Ramos (cell line): Measurements from ENCODE around the gene PLEKHG2.

Experiments
- in situ Hi-C: fragments of 300-500 bp; cut with MboI; formaldehyde crosslinking; loops from one replicate; pipeline ENCODE4 v1.14.3; 2022; ENCODE audit warnings: low sequenced_read_pairs; ENCODE audit not compliant: unreplicated experiment

Gene PLEKHG2

GRCh38 chr19:39405261-39405957 lies 7.1 kb upstream of the PLEKHG2 start:
- in situ Hi-C loops = no loop called here

- in situ Hi-C loops = no loop called here
Observed at GRCh38 chr19:39405958-39406655, 6.4 kb upstream of the PLEKHG2 start.

- in situ Hi-C loops = no loop called here
Observed at GRCh38 chr19:39406656-39407409, 5.6 kb upstream of the PLEKHG2 start, which contains the start of gene ZFP36. TSS of gene ZFP36 (plus strand) at chr19:39406847. CDS start at chr19:39406905, 58 bp downstream.

- in situ Hi-C loops = no loop called here
Observed at GRCh38 chr19:39407410-39407659, 5.1 kb upstream of the PLEKHG2 start.

GRCh38 chr19:39407660-39408391 lies 4.6 kb upstream of the PLEKHG2 start:
- in situ Hi-C loops = no loop called here

GRCh38 chr19:39408392-39409207 lies 3.9 kb upstream of the PLEKHG2 start:
- in situ Hi-C loops = no loop called here

GRCh38 chr19:39409208-39410016 lies 3.1 kb upstream of the PLEKHG2 start:
- in situ Hi-C loops = loop anchor here (10.0 kb wide), 1 partner anchor 295 kb away; no protein-coding TSS in a partner anchor

GRCh38 chr19:39410017-39410830 lies 2.2 kb upstream of the PLEKHG2 start:
- in situ Hi-C loops = loop anchor here (10.0 kb wide), 1 partner anchor 295 kb away; no protein-coding TSS in a partner anchor

- in situ Hi-C loops = loop anchor here (10.0 kb wide), 1 partner anchor 296 kb away; no protein-coding TSS in a partner anchor
Observed at GRCh38 chr19:39410831-39411080, 1.7 kb upstream of the PLEKHG2 start.

- in situ Hi-C loops = loop anchor here (10.0 kb wide), 1 partner anchor 296 kb away; no protein-coding TSS in a partner anchor
Observed at GRCh38 chr19:39411081-39411831, 1.2 kb upstream of the PLEKHG2 start.

GRCh38 chr19:39411832-39412099 lies 703 bp upstream of the PLEKHG2 start:
- in situ Hi-C loops = loop anchor here (10.0 kb wide), 1 partner anchor 297 kb away; no protein-coding TSS in a partner anchor

- in situ Hi-C loops = loop anchor here (10.0 kb wide), 1 partner anchor 298 kb away; no protein-coding TSS in a partner anchor
Observed at GRCh38 chr19:39412867-39413271, 400 bp downstream of the PLEKHG2 start.

- in situ Hi-C loops = loop anchor here (10.0 kb wide), 1 partner anchor 299 kb away; no protein-coding TSS in a partner anchor
Observed at GRCh38 chr19:39413272-39413910, 922 bp downstream of the PLEKHG2 start.

- in situ Hi-C loops = loop anchor here (10.0 kb wide), 1 partner anchor 299 kb away; no protein-coding TSS in a partner anchor
Observed at GRCh38 chr19:39413911-39414608, 1.6 kb downstream of the PLEKHG2 start.

GRCh38 chr19:39415111-39416046 lies 2.9 kb downstream of the PLEKHG2 start:
- in situ Hi-C loops = loop anchor here (10.0 kb wide), 1 partner anchor 301 kb away; no protein-coding TSS in a partner anchor
